ACHN (cell line): ENCODE results near the gene GNAI1.

ENCODE experiments used
- DNase-seq: peaks from one replicate; pipeline ENCODE4 v3.0.0-alpha.2; 2015
- in situ Hi-C: cut with HindIII; loops from 2 replicates; pipeline ENCODE4 v1.10.0; 2017; ENCODE audit warnings: low sequenced_read_pairs, low pct_ligation_motif_present, low pct_unique_long_range_greater_than_20kb

The GNAI1 gene

GRCh38 chr7:80232979-80233724, 98.5 kb downstream of the GNAI1 start:
- DNase-seq = no peak
- in situ Hi-C loops = no loop called here

GRCh38 chr7:80235334-80235733, 100.7 kb downstream of the GNAI1 start:
- no peak for DNase-seq
- in situ Hi-C loops = no loop called here

- no peak for DNase-seq
Observed at GRCh38 chr7:80236681-80237080, 102.0 kb downstream of the GNAI1 start.

GRCh38 chr7:80240265-80241025, 105.8 kb downstream of the GNAI1 start:
- in situ Hi-C loops = no loop called here
- no peak for DNase-seq

More at GRCh38 chr7:80236681-80237080, 102.0 kb downstream of the GNAI1 start:
- in situ Hi-C loops = no loop called here

GRCh38 chr7:80241671-80242070, 107.0 kb downstream of the GNAI1 start:
- no peak for DNase-seq
- in situ Hi-C loops = no loop called here

GRCh38 chr7:80243425-80243824, 108.8 kb downstream of the GNAI1 start:
- DNase-seq = no peak
- in situ Hi-C loops = no loop called here

GRCh38 chr7:80244206-80244916, 109.7 kb downstream of the GNAI1 start:
- in situ Hi-C loops = no loop called here

GRCh38 chr7:80247144-80247543, 112.5 kb downstream of the GNAI1 start:
- DNase-seq = no peak
- in situ Hi-C loops = no loop called here

More at GRCh38 chr7:80244206-80244916, 109.7 kb downstream of the GNAI1 start:
- no peak for DNase-seq

GRCh38 chr7:80247891-80248290, 113.3 kb downstream of the GNAI1 start:
- in situ Hi-C loops = no loop called here
- no peak for DNase-seq

- no peak for DNase-seq
- in situ Hi-C loops = no loop called here
Observed at GRCh38 chr7:80249184-80249583, 114.6 kb downstream of the GNAI1 start.

GRCh38 chr7:80249619-80250295, 115.1 kb downstream of the GNAI1 start:
- in situ Hi-C loops = no loop called here
- no peak for DNase-seq

- DNase-seq = no peak
- in situ Hi-C loops = no loop called here
Observed at GRCh38 chr7:80253237-80253636, 118.6 kb downstream of the GNAI1 start.

GRCh38 chr7:80253653-80254052, 119.0 kb downstream of the GNAI1 start:
- in situ Hi-C loops = no loop called here
- no peak for DNase-seq

- in situ Hi-C loops = no loop called here
- DNase-seq = no peak
Observed at GRCh38 chr7:80255656-80256055, 121.0 kb downstream of the GNAI1 start.

- no peak for DNase-seq
- in situ Hi-C loops = no loop called here
Observed at GRCh38 chr7:80257756-80258155, 123.1 kb downstream of the GNAI1 start.

GRCh38 chr7:80260606-80261005, 126.0 kb downstream of the GNAI1 start:
- in situ Hi-C loops = no loop called here
- DNase-seq = no peak

- DNase-seq = no peak
- in situ Hi-C loops = no loop called here
Observed at GRCh38 chr7:80263333-80263732, 128.7 kb downstream of the GNAI1 start.

- no peak for DNase-seq
- in situ Hi-C loops = no loop called here
Observed at GRCh38 chr7:80263821-80264220, 129.2 kb downstream of the GNAI1 start.
